ENCODE data around the gene TMEM178B. TPM values are rescaled to one million over a fixed set of nuclear protein-coding genes. Genes with fewer than 3 reads are reported as not detected.

The TMEM178B gene
- total and polyA plus RNA-seq, 2 of the 4 experiments (the other 2 are of a cell fraction), result under 0.01 to 0.05 TPM

DNA sequence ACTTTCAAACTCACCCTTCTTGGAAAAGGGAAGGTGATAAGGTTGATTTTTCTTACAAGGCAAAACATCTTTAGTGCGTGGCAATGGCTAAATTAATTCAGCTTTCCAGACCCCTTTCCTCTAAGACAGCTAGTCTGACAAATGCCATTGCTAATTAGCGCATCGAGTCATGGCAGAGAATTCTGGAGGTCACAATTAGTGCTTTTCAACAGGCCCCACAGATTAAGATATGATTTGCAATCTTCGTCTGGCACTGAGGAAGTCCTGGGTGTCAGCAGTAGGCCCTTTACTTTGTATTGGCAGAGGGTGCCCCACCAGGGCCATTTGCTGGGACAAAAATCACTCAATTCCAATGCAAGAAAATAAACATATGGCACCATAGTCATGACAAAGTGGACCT lies 288.1 kb downstream of the TMEM178B start:
- H3K9ac ChIP-seq (ENCODE audit: low read depth, low read length), result no peak overlapping the region
- CTCF ChIA-PET, result no interaction called here
- no peak overlapping the region for H4K8ac ChIP-seq (ENCODE audit: low read depth in 2 of 2, low read length in 2 of 2)
- in situ Hi-C loops (cut with MboI; ENCODE audit: low sequenced_read_pairs), result no loop called here
- no peak overlapping the region for H2BK5ac ChIP-seq (ENCODE audit: low read depth, low read length, poor library complexity, severe bottlenecking)
- H3K4me1 ChIP-seq (ENCODE audit: control insufficient read depth, insufficient read depth, low read length), result 0 out of 2 replicates have a peak, but pooled peaks cover 2% of the 10 kb centered on the region
- no peaks in the 10 kb centered on the region; a peak in 1 of 4 replicates for H3K79me1 ChIP-seq (ENCODE audit: low read depth in 1 of 2, low read length in 2 of 2)
- 58% methylated on average over 2 of the region's 4 CpGs; no CpG with 5 or more reads in 1 of the 2 experiments for WGBS, 2 experiments (ENCODE audit: extremely low coverage in 2 of 2, insufficient read length in 1 of 2)
- no TSS peak for BruUV-seq (replicated peaks)
- H4K5ac ChIP-seq (ENCODE audit: low read depth, low read length), result no peak overlapping the region
- no peak overlapping the region for H3K56ac ChIP-seq (ENCODE audit: extremely low read depth, insufficient read depth, low read length)
- dilution Hi-C loops (cut with HindIII; ENCODE audit: low sequenced_read_pairs, unreplicated experiment), result no loop called here
- H2AK5ac ChIP-seq (ENCODE audit: low read depth, low read length), result no peak overlapping the region
- no peaks in the 10 kb centered on the region for H4K20me1 ChIP-seq (ENCODE audit: insufficient read depth, low read length)
- H4K91ac ChIP-seq (ENCODE audit: insufficient read depth, low read depth, low read length), result no peak overlapping the region
- H2BK20ac ChIP-seq (ENCODE audit: low read depth, low read length), result no peak overlapping the region
- H3K9me3 ChIP-seq (ENCODE audit: control insufficient read depth, insufficient read depth, low read length), result peaks cover 2% of the 10 kb centered on the region; the same call in 1 of the 2 replicates
- no peak overlapping the region for H2AFZ ChIP-seq (replicated peaks; ENCODE audit: low read length, poor library complexity)
- no peak overlapping the region for H3K23ac ChIP-seq (ENCODE audit: low read depth, low read length)
- no peak for DNase-seq
- POLR2A ChIA-PET (ENCODE audit: unreplicated experiment), result no interaction called here
- no peak overlapping the region for H3K27ac ChIP-seq (ENCODE audit: insufficient read depth, low read length)
- no peak overlapping the region for H2BK15ac ChIP-seq (ENCODE audit: low read depth, low read length)
- H3K27me3 ChIP-seq (ENCODE audit: control insufficient read depth, insufficient read depth, low read length), result no peaks in the 10 kb centered on the region
- H3K14ac ChIP-seq (replicated peaks; ENCODE audit: low read depth, low read length), result no peak overlapping the region
- no peak for ATAC-seq (ENCODE audit: low read depth)
- intact Hi-C loops (cut with micrococcal nuclease), result no loop called here
- H2AK9ac ChIP-seq (replicated peaks; ENCODE audit: low read depth, low read length, poor library complexity), result no peak overlapping the region
- H3K18ac ChIP-seq (ENCODE audit: low read depth, low read length), result no peak overlapping the region
- no peak overlapping the region for H2BK120ac ChIP-seq (ENCODE audit: low read depth, low read length)
- TF ChIP-seq CHD1 (IDR thresholded peaks at IDR 0.05; ENCODE audit: low read depth, low read length) (no peak), RFX5 (IDR thresholded peaks at IDR 0.05; ENCODE audit: low read depth, low read length) (no peak)
- no peaks in the 10 kb centered on the region for H3K36me3 ChIP-seq (ENCODE audit: control insufficient read depth, insufficient read depth, low read length)
- no peak overlapping the region for H3K4ac ChIP-seq (ENCODE audit: low read depth, low read length)
- no peak overlapping the region for H3K4me2 ChIP-seq (ENCODE audit: low read depth, low read length)
- H3K4me3 ChIP-seq (ENCODE audit: insufficient read depth, low read depth, low read length), result no peak overlapping the region
- no peaks in the 10 kb centered on the region for H3K9me1 ChIP-seq (ENCODE audit: insufficient read depth, low read length)

All from IMR-90 (cell line).